BLaER1 (cell line): ENCODE data around the gene CCDC68.

Source experiments
- H3K27ac ChIP-seq: shearing (Covaris generic); formaldehyde crosslinking; 2 replicates; pipeline ENCODE4 v1.8.1; 2022
- H3K27me3 ChIP-seq: shearing (Covaris generic); formaldehyde crosslinking; 2 replicates; pipeline ENCODE4 v1.8.1; 2022
- H3K36me3 ChIP-seq: shearing (Covaris generic); formaldehyde crosslinking; 2 replicates; pipeline ENCODE4 v1.8.1; 2022
- H3K4me1 ChIP-seq: shearing (Covaris generic); formaldehyde crosslinking; 2 replicates; pipeline ENCODE4 v1.8.1; 2022
- H3K4me2 ChIP-seq: shearing (Covaris generic); formaldehyde crosslinking; 2 replicates; pipeline ENCODE4 v1.8.1; 2022
- H3K4me3 ChIP-seq: shearing (Covaris generic); formaldehyde crosslinking; 2 replicates; pipeline ENCODE4 v1.8.1; 2022
- H3K9ac ChIP-seq: shearing (Covaris generic); formaldehyde crosslinking; 2 replicates; pipeline ENCODE4 v1.8.1; 2022
- H3K9me3 ChIP-seq: shearing (Covaris generic); formaldehyde crosslinking; 2 replicates; pipeline ENCODE4 v1.8.1; 2022
- H4K20me1 ChIP-seq: shearing (Covaris generic); formaldehyde crosslinking; 2 replicates; pipeline ENCODE4 v1.8.1; 2022
- Cebpa-rat ChIP-seq: shearing (Covaris generic); IDR thresholded peaks from 2 replicates; pipeline ENCODE4 v1.8.1; 2022

Gene CCDC68

DNA sequence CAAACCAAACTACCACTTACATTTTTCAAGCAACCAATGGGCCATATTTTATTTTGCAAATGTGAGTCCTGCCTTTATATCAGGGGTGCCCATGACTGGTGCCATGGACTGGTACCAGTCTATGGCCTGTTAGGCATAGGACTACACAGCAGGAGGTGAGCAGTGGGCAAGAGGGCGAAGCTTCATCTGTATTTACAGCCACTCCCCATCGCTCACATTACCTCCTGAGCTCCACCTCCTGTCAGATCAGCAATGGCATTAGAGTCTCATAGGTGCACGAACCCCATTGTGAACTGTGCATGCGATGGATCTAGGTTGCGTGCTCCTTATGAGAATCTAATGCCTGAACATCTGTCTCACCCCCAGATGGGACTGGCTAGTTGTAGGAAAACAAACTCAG is 53.6 kb downstream of the CCDC68 start:
- H3K9ac ChIP-seq: no peak overlapping the region
- no peaks in the 10 kb centered on the region for H3K36me3 ChIP-seq
- TF ChIP-seq Cebpa-rat: no peak
- H3K27ac ChIP-seq: no peak overlapping the region
- H4K20me1 ChIP-seq: no peaks in the 10 kb centered on the region
- H3K4me2 ChIP-seq: no peak overlapping the region
- H3K4me1 ChIP-seq: no peaks in the 10 kb centered on the region
- 0 out of 2 replicates have a peak, but pooled peaks cover 6% of the 10 kb centered on the region for H3K9me3 ChIP-seq
- H3K4me3 ChIP-seq: no peak overlapping the region
- H3K27me3 ChIP-seq: no peaks in the 10 kb centered on the region

DNA sequence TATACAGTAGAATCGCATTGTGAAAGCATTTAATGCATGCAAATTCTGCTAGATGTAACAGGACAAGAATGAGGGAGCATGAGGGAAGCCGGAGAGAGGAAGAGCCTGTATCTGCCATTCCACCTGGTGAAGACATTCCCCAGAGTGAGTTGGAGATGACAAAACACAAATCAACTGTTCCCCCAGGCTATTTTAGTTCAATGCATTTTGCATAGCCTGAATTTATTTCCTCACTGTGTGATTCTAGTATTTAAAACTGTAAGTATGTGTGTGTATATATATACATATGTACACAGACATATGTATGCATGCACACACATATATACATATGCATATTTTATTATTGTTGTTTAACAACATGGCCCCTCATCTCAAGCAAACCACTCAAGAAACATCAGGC is 54.7 kb downstream of the CCDC68 start:
- Histone ChIP-seq H4K20me1 (no peaks in the 10 kb centered on the region), H3K27me3 (no peaks in the 10 kb centered on the region), H3K4me3 (no peak overlapping the region), H3K9ac (no peak overlapping the region), H3K27ac (no peak overlapping the region), H3K36me3 (no peaks in the 10 kb centered on the region), H3K4me2 (no peak overlapping the region), H3K9me3 (no peaks in the 10 kb centered on the region), H3K4me1 (no peaks in the 10 kb centered on the region)
- no peak for TF ChIP-seq Cebpa-rat

DNA sequence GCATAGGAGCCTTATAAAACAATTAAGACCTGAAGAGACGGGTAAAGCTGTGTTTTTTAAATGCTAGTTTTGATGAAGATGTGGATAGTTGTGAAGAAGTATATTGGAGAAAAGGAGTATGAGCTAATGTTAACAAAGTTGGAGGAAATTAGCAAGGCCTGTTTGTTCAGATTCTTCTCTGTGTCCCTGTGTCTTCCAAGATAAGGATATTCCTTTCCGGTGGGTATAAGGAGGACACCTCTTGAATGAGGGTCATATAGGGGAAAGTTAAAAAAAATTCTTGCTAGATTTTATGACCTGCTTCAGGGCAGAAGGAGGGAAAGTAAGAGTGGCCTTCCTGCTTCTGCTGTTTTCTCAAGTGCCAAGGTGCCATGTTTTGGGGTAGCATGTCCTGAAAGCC is 59.0 kb downstream of the CCDC68 start:
- no peak overlapping the region for H3K9ac ChIP-seq
- no peaks in the 10 kb centered on the region for H4K20me1 ChIP-seq
- no peaks in the 10 kb centered on the region for H3K4me1 ChIP-seq
- no peaks in the 10 kb centered on the region for H3K36me3 ChIP-seq
- no peak for TF ChIP-seq Cebpa-rat
- H3K9me3 ChIP-seq: no peaks in the 10 kb centered on the region
- H3K27me3 ChIP-seq: no peaks in the 10 kb centered on the region
- H3K4me2 ChIP-seq: no peak overlapping the region
- H3K27ac ChIP-seq: no peak overlapping the region
- no peak overlapping the region for H3K4me3 ChIP-seq

DNA sequence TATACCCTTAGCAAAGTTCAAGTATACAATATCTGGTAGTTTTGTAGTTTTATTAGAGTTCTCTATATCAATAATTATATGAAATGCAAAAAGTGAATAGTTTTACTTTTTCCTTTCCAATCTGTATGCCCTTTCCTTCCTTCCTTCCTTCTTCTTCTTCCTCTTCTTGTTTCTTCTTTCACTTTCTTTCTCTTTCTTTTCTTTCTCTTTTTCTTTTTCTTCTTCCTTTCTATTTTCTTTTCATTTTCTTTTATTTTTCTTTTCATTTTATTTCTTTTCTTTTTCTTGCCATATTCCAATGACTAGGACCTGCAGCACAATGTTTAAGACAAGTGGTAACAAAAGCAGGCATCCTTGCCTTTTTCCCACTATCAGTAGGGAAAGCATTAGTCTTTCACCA is 59.8 kb downstream of the CCDC68 start:
- no peaks in the 10 kb centered on the region for H3K27me3 ChIP-seq
- H4K20me1 ChIP-seq: no peaks in the 10 kb centered on the region
- no peak overlapping the region for H3K4me2 ChIP-seq
- no peak overlapping the region for H3K4me3 ChIP-seq
- H3K9me3 ChIP-seq: no peaks in the 10 kb centered on the region
- H3K27ac ChIP-seq: no peak overlapping the region
- no peaks in the 10 kb centered on the region for H3K4me1 ChIP-seq
- no peak overlapping the region for H3K9ac ChIP-seq
- TF ChIP-seq Cebpa-rat: no peak
- no peaks in the 10 kb centered on the region for H3K36me3 ChIP-seq

DNA sequence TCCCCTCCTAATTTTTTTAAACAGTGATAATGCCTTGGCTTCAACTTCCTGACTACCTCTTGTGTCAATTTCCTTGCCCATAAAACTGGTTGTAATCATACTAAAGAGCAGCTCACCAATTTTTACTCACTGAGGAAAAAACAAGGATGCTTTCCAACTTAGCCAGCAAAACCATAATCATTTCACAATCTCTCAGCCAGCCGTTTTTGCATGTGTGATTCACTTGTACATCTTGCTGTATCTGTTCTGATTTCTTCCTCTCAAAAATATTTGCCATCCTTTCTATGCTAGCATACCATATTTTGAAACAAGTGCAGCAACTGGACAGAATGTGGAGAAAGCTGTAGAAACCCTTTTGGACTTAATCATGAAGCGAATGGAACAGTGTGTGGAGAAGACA is 70.3 kb downstream of the CCDC68 start:
- no peak overlapping the region for H3K4me2 ChIP-seq
- TF ChIP-seq Cebpa-rat: no peak
- H3K27me3 ChIP-seq: no peaks in the 10 kb centered on the region
- H3K4me3 ChIP-seq: no peak overlapping the region
- H3K36me3 ChIP-seq: no peaks in the 10 kb centered on the region
- H4K20me1 ChIP-seq: no peaks in the 10 kb centered on the region
- no peaks in the 10 kb centered on the region for H3K4me1 ChIP-seq
- no peak overlapping the region for H3K27ac ChIP-seq
- no peak overlapping the region for H3K9ac ChIP-seq
- H3K9me3 ChIP-seq: no peaks in the 10 kb centered on the region

DNA sequence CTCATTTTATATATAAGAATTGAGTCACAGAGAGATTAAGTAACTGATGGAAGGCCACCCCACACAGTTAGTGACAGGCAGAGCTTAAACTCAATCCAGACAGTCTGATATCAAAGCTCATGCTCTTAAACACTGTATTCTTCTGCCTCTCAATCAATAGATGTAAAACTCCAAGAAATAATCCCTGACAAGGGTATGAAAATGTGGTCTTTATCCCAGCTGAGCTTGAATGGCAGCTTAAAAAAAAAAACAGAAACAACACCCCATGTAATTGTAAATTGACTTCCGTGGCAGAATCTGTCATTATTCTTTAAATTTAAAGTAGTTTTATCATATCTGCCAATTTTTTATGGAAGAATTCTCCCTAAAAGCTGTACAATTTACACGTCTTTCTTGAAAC is 70.9 kb downstream of the CCDC68 start:
- no peak overlapping the region for H3K4me2 ChIP-seq
- no peaks in the 10 kb centered on the region for H3K27me3 ChIP-seq
- no peak overlapping the region for H3K9ac ChIP-seq
- H3K9me3 ChIP-seq: no peaks in the 10 kb centered on the region
- no peaks in the 10 kb centered on the region for H4K20me1 ChIP-seq
- no peak overlapping the region for H3K4me3 ChIP-seq
- H3K36me3 ChIP-seq: no peaks in the 10 kb centered on the region
- H3K4me1 ChIP-seq: no peaks in the 10 kb centered on the region
- no peak for TF ChIP-seq Cebpa-rat
- no peak overlapping the region for H3K27ac ChIP-seq

DNA sequence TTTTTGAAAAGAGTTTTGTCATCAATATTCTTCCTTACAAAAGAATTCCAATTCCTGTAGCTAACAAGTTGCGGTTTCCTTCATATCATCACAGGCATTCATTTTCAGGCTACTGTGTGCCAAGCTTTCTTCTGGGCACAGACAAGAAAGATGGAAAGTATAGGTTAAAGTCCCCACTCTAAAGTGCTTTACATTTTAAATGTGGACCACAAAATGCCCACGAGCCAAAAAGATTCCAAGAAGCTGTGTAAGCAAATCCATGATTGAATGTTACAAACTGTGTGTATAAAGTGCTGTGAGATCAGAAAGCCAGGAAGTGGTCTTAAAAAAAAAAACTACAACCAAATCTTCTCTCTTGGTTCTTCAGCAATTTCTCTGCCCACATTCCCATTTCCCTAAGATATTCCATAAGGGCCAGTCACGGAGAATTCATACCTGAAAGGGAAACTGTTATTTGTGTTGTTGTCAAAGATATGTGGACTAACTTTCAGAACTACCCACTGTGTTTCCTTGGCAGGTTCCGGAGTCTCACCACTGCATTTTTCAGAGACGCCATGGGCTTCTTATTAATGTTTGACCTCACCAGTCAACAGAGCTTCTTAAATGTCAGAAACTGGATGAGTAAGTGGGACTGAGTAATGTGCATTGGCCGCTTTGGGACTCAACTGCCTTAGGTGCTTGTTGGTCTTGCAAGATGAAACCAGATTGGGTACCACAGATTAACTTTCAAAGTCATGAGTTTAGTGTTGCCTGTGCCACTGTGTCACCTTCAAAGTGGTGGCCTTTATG is 75.3 kb downstream of the CCDC68 start:
- Histone ChIP-seq H3K9me3 (no peaks in the 10 kb centered on the region), H4K20me1 (no peaks in the 10 kb centered on the region), H3K36me3 (no peaks in the 10 kb centered on the region), H3K4me1 (peaks cover 9% of the 10 kb centered on the region), H3K4me3 (no peak overlapping the region), H3K4me2 (no peak overlapping the region), H3K9ac (no peak overlapping the region), H3K27me3 (no peaks in the 10 kb centered on the region), H3K27ac (no peak overlapping the region)
- TF ChIP-seq Cebpa-rat: no peak

DNA sequence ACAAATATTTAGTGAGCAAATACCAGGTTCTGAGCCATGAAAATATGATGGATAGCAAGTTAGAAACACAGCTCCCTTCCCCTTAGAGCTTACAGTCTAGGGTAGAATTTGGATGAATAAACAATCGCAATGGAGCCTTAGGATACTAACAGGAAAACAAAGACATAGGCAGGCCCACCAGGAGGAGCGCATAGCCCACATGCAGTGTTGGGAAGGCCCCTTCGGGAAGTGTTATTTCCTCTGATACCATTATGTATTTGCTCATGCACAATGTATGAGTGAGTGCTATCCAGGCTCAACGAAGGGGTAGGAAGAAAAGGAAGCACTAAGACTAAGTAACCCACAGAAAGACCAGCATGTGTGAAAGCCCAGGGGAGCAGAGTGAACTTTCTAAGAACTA is 76.9 kb downstream of the CCDC68 start:
- no peaks in the 10 kb centered on the region for H3K27me3 ChIP-seq
- no peak overlapping the region for H3K9ac ChIP-seq
- no peak overlapping the region for H3K27ac ChIP-seq
- no peaks in the 10 kb centered on the region for H3K36me3 ChIP-seq
- no peak for TF ChIP-seq Cebpa-rat
- H4K20me1 ChIP-seq: no peaks in the 10 kb centered on the region
- no peak overlapping the region for H3K4me3 ChIP-seq
- H3K4me2 ChIP-seq: peak overlapping the region; percentile 21; the same call in 1 of the 2 replicates
- peaks cover 9% of the 10 kb centered on the region for H3K4me1 ChIP-seq
- H3K9me3 ChIP-seq: no peaks in the 10 kb centered on the region

DNA sequence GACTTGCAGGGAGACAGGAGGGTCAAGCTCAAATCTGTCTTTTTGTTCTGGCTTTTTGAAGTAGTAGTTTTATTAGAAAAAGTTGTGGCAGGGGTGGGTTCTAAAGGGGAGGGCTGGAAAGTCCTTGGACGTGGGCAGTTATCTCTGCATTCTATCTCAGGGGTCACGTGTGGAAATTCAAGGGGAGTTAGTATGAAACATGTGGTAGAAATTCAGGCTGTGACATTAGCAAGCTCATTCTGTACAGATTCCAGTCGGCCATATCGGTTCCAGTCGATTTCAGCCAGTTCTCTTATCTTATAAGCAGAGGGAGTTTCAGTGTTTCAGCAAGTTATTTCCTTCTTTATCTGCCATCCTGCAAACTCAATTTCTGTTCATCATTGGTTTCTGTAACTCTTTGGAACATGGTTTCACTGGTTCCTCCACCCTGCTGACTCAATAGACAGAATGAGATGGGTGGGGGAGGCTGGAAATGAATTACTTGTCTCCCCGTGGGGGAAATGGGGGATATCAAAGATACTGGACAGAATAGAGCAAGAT is 78.0 kb downstream of the CCDC68 start:
- Histone ChIP-seq H3K27ac (no peak overlapping the region), H4K20me1 (no peaks in the 10 kb centered on the region), H3K4me1 (peaks cover 9% of the 10 kb centered on the region), H3K4me2 (no peak overlapping the region), H3K9ac (no peak overlapping the region), H3K27me3 (no peaks in the 10 kb centered on the region), H3K36me3 (no peaks in the 10 kb centered on the region), H3K9me3 (no peaks in the 10 kb centered on the region), H3K4me3 (no peak overlapping the region)
- no peak for TF ChIP-seq Cebpa-rat

DNA sequence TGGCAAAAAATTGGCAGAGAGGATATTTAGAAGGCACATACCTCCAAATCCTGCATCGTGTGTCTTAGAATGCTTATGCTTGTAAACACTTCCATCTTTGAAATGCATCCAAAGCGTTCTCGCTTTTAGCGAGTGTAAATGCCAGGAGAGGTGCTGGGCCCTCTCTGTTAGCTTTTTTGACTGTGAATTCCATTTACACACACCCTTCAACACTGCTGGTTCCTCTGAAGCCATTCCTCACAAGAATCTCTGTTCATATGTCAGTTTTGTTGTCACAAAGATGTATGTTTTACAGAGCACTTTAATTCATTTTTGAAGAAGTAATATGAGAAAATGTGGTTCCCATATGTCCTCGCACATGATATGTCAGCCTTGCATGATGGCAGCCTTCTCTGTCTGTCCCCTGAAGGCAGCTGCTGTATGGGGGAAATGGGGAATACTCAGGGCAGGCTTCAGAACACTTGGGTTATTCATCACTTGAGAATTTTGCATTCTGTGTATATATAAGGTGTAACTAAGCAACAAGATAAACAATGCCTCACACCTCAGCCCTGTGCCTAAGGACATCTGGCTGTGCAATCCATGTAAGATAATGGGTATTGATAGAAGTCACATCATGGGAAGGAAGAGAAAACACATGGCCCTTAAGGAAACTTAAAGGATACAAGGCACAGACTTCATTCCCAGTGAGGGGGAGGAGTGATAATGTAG is 78.7 kb downstream of the CCDC68 start:
- no peak overlapping the region for H3K27ac ChIP-seq
- TF ChIP-seq Cebpa-rat: no peak
- H3K4me2 ChIP-seq: no peak overlapping the region
- H3K4me1 ChIP-seq: peaks cover 9% of the 10 kb centered on the region
- no peak overlapping the region for H3K4me3 ChIP-seq
- no peaks in the 10 kb centered on the region for H3K27me3 ChIP-seq
- H4K20me1 ChIP-seq: no peaks in the 10 kb centered on the region
- no peaks in the 10 kb centered on the region for H3K36me3 ChIP-seq
- no peak overlapping the region for H3K9ac ChIP-seq
- H3K9me3 ChIP-seq: no peaks in the 10 kb centered on the region
